ENCODE measurements around the gene RBMS3. TPM values are rescaled to one million over a fixed set of nuclear protein-coding genes. Genes with fewer than 3 reads are reported as not detected.

RBMS3 gene
- total RNA-seq, 1 experiment from 2014 or later = 8.7 TPM

- TF ChIP-seq ZSCAN18 (CRISPR knock-in tag; IDR thresholded peaks at IDR 0.05) = no peak
- no peak for TF ChIP-seq HMGA2 (CRISPR knock-in tag; IDR thresholded peaks at IDR 0.05)
- no peak for TF ChIP-seq JUN (CRISPR knock-in tag; IDR thresholded peaks at IDR 0.05)
- TF ChIP-seq, protein P1, sequence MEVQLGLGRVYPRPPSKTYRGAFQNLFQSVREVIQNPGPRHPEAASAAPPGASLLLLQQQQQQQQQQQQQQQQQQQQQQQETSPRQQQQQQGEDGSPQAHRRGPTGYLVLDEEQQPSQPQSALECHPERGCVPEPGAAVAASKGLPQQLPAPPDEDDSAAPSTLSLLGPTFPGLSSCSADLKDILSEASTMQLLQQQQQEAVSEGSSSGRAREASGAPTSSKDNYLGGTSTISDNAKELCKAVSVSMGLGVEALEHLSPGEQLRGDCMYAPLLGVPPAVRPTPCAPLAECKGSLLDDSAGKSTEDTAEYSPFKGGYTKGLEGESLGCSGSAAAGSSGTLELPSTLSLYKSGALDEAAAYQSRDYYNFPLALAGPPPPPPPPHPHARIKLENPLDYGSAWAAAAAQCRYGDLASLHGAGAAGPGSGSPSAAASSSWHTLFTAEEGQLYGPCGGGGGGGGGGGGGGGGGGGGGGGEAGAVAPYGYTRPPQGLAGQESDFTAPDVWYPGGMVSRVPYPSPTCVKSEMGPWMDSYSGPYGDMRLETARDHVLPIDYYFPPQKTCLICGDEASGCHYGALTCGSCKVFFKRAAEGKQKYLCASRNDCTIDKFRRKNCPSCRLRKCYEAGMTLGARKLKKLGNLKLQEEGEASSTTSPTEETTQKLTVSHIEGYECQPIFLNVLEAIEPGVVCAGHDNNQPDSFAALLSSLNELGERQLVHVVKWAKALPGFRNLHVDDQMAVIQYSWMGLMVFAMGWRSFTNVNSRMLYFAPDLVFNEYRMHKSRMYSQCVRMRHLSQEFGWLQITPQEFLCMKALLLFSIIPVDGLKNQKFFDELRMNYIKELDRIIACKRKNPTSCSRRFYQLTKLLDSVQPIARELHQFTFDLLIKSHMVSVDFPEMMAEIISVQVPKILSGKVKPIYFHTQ (CRISPR knock-in tag; IDR thresholded peaks at IDR 0.05) = no peak
These were observed 225.6 kb downstream of the RBMS3 start (continued) for GRCh38 chr3:29506502-29506901.

GRCh38 chr3:29511701-29512100 lies 230.8 kb downstream of the RBMS3 start:
- TF ChIP-seq ZSCAN18 (CRISPR knock-in tag; IDR thresholded peaks at IDR 0.05) (no peak), JAZF1 (CRISPR knock-in tag; IDR thresholded peaks at IDR 0.05) (no peak), ZNF263 (CRISPR knock-in tag; IDR thresholded peaks at IDR 0.05; ENCODE audit: low read depth) (no peak)
- TF ChIP-seq, protein P2, sequence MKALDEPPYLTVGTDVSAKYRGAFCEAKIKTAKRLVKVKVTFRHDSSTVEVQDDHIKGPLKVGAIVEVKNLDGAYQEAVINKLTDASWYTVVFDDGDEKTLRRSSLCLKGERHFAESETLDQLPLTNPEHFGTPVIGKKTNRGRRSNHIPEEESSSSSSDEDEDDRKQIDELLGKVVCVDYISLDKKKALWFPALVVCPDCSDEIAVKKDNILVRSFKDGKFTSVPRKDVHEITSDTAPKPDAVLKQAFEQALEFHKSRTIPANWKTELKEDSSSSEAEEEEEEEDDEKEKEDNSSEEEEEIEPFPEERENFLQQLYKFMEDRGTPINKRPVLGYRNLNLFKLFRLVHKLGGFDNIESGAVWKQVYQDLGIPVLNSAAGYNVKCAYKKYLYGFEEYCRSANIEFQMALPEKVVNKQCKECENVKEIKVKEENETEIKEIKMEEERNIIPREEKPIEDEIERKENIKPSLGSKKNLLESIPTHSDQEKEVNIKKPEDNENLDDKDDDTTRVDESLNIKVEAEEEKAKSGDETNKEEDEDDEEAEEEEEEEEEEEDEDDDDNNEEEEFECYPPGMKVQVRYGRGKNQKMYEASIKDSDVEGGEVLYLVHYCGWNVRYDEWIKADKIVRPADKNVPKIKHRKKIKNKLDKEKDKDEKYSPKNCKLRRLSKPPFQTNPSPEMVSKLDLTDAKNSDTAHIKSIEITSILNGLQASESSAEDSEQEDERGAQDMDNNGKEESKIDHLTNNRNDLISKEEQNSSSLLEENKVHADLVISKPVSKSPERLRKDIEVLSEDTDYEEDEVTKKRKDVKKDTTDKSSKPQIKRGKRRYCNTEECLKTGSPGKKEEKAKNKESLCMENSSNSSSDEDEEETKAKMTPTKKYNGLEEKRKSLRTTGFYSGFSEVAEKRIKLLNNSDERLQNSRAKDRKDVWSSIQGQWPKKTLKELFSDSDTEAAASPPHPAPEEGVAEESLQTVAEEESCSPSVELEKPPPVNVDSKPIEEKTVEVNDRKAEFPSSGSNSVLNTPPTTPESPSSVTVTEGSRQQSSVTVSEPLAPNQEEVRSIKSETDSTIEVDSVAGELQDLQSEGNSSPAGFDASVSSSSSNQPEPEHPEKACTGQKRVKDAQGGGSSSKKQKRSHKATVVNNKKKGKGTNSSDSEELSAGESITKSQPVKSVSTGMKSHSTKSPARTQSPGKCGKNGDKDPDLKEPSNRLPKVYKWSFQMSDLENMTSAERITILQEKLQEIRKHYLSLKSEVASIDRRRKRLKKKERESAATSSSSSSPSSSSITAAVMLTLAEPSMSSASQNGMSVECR (CRISPR knock-in tag; IDR thresholded peaks at IDR 0.05; ENCODE audit: borderline replicate concordance) = no peak
- DNase-seq (ENCODE audit: low spot score) = no peak
- Mint-ChIP-seq H3K4me1 (peaks cover 29% of the 10 kb centered on the region), H3K4me3 (no peak overlapping the region), H3K9me3 (peaks cover 10% of the 10 kb centered on the region; the same call in 1 of the 2 replicates), H3K27me3 (ENCODE audit: low read depth) (no peaks in the 10 kb centered on the region), H3K36me3 (no peaks in the 10 kb centered on the region), H3K27ac (no peak overlapping the region)
- ChIA-PET CTCF (no interaction called here), POLR2A (no interaction called here)
- ATAC-seq = no peak

GRCh38 chr3:29512641-29513040 lies 231.8 kb downstream of the RBMS3 start:
- CTCF ChIA-PET = no interaction called here
- Mint-ChIP-seq H3K27ac (peak overlapping the region; percentile 61; the same call in 1 of the 2 replicates), H3K9me3 (peaks cover 10% of the 10 kb centered on the region; the same call in 1 of the 2 replicates), H3K36me3 (no peaks in the 10 kb centered on the region), H3K4me3 (no peak overlapping the region), H3K4me1 (peaks cover 29% of the 10 kb centered on the region), H3K27me3 (ENCODE audit: low read depth) (no peaks in the 10 kb centered on the region)
- ATAC-seq (no peak), DNase-seq (ENCODE audit: low spot score) (no peak)
- POLR2A ChIA-PET = no interaction called here
- TF ChIP-seq GABPB1 (CRISPR knock-in tag; IDR thresholded peaks at IDR 0.05) (no peak), TP53 (CRISPR knock-in tag; IDR thresholded peaks at IDR 0.05) (no peak), GTF2I (CRISPR knock-in tag; conservative IDR thresholded peaks at IDR 0.05) (no peak), ERG (CRISPR knock-in tag; IDR thresholded peaks at IDR 0.05) (no peak), NFE2L1 (CRISPR knock-in tag; IDR thresholded peaks at IDR 0.05) (no peak), ETV6 (CRISPR knock-in tag; IDR thresholded peaks at IDR 0.05) (no peak), ZNF396 (CRISPR knock-in tag; IDR thresholded peaks at IDR 0.05; ENCODE audit: borderline replicate concordance) (no peak)

Measured in WTC11 (cell line).